Measurements from ENCODE around the gene SOS1.

DNA sequence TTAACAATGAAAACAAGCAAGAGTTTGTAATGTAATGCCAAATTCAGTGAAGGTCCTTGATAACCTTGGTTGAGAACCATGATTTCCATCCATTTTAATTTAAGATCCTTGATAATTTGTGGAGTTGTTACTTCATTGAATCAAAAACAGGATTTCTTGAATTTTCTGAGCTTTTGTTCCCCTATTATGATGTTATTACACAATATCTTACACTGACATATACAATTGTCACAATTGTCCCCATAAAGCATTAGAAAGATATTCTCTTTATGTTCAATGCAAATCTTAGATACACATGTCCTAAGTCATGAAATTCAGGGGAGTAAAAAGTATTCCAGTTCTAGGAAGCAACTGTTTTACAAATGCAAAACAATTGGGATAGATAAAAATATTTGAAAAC is 147.6 kb downstream of the SOS1 start:
- TF ChIP-seq POLR2AphosphoS5 (IDR thresholded peaks at IDR 0.05; ENCODE audit: low read depth, low read length) (no peak), TAF1 (IDR thresholded peaks at IDR 0.05; ENCODE audit: borderline replicate concordance, insufficient read depth, low read length) (no peak), SIN3A (IDR thresholded peaks at IDR 0.05; ENCODE audit: borderline replicate concordance, insufficient read depth, low read length) (no peak), FOXP2 (optimal IDR thresholded peaks at IDR 0.05; ENCODE audit: borderline replicate concordance, extremely low read depth, extremely low read length, insufficient read depth) (no peak)
- TF ChIP-seq, protein P1, sequence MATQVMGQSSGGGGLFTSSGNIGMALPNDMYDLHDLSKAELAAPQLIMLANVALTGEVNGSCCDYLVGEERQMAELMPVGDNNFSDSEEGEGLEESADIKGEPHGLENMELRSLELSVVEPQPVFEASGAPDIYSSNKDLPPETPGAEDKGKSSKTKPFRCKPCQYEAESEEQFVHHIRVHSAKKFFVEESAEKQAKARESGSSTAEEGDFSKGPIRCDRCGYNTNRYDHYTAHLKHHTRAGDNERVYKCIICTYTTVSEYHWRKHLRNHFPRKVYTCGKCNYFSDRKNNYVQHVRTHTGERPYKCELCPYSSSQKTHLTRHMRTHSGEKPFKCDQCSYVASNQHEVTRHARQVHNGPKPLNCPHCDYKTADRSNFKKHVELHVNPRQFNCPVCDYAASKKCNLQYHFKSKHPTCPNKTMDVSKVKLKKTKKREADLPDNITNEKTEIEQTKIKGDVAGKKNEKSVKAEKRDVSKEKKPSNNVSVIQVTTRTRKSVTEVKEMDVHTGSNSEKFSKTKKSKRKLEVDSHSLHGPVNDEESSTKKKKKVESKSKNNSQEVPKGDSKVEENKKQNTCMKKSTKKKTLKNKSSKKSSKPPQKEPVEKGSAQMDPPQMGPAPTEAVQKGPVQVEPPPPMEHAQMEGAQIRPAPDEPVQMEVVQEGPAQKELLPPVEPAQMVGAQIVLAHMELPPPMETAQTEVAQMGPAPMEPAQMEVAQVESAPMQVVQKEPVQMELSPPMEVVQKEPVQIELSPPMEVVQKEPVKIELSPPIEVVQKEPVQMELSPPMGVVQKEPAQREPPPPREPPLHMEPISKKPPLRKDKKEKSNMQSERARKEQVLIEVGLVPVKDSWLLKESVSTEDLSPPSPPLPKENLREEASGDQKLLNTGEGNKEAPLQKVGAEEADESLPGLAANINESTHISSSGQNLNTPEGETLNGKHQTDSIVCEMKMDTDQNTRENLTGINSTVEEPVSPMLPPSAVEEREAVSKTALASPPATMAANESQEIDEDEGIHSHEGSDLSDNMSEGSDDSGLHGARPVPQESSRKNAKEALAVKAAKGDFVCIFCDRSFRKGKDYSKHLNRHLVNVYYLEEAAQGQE (IDR thresholded peaks at IDR 0.05; ENCODE audit: insufficient read depth in 1 of 2, low read depth in 2 of 2, low read length in 2 of 2), result no peak
